Putamen (tissue), 1 donor: ENCODE data around the gene ST7.

ENCODE experiments used
- DNase-seq: peaks from one replicate; pipeline ENCODE4 v3.0.0-alpha.2; 2016; ENCODE audit warnings: low spot score

ST7 gene

DNA sequence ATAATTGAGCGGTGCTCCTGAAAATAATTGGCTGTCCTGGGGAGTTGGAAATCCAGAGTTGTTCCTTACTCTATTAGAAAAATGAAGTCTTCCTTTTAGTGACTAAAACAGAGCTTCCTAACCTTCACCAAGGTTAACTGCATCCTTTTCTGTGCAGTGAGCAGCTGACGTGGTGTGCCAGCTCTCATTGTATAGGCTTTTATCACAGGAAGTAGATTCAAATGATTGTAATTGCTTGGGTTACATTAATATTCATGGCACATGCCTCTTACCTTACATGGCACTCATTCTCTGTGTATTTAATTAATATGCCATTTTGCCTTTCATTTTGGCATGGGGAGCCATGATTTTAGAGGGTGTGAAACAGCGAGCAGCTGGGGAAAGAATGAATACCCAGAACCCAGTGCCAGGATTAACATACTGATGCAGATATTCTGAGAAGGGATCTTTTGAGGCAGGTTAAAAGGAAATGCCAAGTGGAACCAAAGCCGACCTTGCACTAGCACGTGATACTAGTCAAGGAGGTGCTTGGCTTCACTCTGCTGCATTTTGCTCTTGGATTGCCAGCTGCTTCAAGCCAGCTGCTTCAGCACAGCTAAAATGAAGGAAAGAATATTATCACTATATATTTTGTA lies 115.3 kb downstream of the ST7 start:
- DNase-seq: peak; percentile 21

DNA sequence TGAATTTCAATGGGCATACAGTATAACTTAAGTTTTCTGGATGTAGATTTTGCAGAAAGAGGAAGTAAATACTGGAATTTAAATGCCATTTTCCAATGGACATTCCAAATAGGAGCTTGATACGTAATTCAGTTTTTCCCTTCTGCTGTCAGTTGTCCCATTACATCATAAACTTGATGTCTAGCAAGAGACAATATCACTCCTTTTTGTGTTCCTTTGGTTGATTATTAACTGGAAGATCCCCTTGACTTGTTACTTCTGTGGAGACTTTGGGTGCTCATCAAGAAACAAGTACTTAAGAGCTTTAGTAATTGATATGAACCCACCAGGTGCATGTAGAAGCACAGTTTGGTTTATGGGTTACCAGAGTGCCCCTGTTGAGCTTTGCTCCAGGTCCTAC lies 116.1 kb downstream of the ST7 start:
- DNase-seq: no peak

DNA sequence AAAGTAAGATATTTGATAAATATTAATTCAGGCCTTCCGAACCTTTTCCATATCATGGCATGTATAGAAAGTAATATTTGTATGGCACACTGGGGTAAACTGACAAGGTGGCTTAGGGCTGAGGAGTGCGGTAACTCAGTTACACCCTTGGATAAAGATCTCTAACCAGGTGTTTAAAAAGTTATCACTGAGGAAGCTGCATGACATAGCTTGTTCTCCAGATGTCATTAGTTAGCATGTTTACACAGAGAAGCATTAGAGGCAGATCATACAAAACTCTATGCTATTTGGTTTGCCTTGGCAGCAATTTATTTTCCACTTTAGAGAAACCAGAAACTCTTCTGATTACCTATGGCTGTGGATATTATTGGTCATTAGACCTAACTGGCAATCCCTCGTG lies 118.2 kb downstream of the ST7 start:
- no peak for DNase-seq

DNA sequence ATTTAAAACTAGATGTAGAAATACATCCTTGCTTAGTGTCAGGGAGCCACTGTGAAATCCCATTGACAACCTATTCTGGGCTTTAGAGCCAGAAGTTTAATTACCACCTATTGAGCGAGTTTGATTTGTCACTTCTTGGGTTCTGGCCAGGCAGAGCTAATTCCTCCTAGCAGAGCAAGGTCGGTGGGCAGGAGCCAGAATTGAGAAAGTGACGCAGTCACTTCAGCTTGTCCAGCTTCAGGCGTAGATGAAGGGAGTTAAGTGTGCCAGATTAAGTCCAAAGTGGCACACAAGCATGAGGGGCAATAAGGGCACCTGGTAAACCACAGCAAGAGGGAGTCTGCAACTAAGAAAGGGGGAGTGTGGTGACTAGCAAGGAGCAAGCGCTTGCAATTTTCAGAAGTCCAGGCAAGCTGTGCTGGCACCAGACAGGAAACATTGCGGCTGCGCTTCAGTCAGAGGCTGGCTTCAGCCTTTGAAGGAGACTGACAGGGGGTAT lies 119.4 kb downstream of the ST7 start:
- DNase-seq: peak; percentile 73

DNA sequence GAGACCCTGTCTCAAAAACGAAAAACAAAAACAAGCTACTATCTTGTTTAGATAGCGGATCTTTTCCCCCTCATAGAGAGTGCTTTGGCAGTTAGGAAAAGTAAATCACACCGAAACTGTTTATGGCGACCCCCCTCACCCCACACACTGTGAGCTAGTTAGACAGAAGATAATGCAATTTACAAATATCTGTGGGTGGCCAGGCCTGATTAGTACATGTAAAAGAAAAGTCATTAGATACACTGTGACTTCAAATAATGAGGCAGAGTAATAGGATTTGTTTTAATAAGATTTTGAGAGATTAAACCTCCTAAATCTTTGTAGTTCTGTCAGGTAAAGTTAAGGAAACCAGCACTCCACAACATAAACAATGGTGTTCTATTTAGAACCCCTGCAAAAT lies 121.1 kb downstream of the ST7 start:
- DNase-seq: no peak

DNA sequence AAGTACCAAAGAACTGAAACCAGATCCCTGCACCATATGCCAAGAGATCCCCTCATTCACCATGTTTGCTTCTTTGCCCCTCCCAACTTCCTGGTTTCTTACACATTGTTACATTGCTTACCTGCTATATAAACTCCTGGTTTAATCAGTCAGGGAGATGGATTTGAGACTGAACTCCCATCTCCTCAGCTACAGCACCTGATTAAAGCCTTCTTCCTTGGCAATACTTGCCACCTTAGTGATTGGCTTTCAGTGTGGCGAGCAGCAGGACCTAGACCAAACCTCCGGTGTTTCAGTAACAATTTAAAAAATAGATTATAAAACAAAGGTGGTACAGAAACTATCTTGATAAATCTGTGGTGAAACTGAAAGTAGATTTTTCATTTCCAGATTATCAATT lies 122.6 kb downstream of the ST7 start:
- no peak for DNase-seq

DNA sequence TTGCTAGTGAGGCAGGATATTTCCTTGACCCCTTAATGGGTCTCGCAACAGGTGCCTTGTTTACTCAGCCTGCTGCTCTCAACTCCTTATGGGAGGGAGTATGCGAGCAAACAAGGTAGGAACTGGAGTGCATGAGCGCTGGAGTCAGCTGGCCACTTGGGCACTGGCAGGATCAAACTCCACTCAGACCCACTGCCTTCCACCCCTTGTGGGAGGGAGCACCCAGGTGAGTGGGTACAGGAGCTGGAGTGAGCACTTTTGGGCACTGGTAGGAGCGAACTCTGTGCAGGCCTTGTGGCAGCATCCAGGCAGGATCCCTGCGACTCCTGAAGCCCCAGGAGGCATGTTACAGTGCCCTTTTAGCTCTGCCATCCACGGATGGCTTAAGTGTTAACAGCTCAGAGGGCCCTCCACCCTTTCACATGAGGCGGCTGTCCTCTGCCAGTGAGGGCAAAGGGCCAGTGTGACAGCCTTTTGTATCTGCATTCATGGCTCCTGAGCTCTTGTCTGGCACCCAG lies 123.2 kb downstream of the ST7 start:
- no peak for DNase-seq

DNA sequence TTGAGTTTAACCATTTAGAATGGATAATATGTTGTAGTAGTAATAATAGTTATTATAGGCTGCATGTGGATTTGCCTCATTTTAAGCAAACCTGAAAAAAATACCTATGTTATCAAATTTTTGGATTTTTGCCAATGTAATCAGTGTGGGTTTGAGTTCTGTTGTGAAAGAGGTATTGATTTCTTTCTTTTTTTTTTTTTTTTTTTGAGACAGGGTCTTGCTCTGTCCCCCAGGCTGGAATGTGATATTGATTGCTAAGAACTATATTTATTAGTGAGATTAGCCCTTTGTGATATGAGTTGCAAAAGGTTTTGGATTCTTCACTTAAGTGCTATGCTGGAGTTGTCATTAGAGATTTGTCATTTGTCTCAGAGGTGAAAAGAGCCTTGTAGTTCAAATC lies 124.4 kb downstream of the ST7 start:
- no peak for DNase-seq

DNA sequence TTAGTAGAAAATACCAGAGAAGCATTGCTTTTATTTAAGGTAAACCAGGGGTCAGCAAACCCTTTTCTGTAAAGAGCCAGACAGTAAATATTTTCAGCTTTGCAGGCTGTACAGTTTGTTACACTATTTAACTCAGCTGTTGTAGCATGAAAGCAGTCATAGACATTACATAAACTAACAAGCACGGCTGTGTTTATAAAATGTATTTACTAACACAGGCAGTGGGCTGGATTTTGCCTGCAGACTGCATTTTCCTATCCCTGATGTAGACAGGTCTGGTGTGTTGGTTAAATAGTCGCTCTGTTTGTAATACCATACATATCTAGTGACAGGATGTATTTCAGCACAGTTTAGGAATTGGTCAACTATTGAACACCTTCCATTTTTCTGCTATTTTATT lies 129.3 kb downstream of the ST7 start:
- DNase-seq: no peak

DNA sequence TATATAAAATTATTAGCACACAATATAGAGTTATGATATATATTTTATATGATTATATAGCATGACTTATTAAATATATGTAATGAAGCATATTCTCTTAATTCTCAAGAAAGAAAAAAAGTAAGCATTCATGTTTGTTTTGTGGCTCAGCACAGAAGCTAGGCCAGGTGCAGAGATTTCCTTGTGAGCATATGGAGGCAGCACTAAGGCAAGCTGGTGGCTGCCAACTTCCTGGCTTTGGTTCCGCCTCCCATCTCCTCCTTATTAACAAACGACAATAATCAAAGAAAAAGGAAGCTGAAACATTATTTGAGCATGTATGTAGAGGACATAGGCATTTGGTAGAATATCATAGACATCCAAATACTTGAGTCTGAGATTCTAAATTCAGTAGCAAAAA lies 130.3 kb downstream of the ST7 start:
- no peak for DNase-seq

DNA sequence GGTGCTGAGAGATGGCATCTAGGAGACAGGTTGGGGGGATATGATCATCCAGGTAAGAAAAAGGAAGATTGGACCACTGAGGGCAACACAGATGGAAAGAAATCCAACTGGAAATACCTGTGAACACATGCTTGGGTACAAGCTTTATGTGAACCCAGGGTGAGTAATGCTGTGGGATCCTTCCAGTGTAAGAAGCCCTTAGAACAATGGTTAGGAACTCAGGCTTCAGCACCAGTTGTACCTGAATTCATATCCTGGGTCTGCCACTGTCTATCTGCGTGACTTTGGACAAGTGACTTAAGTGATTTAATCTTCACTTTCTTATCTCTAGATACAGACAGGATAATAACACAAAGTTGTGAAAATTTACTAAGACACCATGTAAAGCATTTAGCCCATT lies 131.0 kb downstream of the ST7 start:
- DNase-seq: no peak

DNA sequence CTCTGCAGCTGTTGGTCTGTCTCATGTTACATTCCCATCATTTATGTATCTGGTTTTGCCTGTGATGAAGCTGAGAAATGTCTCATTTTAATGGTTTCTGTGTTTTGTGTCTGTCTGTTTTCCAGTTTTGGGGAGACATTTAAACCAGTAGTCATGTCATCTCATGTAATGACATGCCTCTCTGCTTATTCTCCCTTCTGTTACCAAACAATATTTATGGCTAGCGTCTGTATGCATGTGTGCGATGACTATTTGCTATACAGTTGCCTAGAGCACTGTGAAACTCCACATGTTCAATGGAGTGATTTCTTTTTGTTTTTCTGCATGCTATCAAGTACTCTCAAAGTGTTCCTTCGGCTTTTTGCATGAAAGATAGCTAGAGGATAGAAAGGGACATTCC lies 132.0 kb downstream of the ST7 start:
- DNase-seq: no peak

DNA sequence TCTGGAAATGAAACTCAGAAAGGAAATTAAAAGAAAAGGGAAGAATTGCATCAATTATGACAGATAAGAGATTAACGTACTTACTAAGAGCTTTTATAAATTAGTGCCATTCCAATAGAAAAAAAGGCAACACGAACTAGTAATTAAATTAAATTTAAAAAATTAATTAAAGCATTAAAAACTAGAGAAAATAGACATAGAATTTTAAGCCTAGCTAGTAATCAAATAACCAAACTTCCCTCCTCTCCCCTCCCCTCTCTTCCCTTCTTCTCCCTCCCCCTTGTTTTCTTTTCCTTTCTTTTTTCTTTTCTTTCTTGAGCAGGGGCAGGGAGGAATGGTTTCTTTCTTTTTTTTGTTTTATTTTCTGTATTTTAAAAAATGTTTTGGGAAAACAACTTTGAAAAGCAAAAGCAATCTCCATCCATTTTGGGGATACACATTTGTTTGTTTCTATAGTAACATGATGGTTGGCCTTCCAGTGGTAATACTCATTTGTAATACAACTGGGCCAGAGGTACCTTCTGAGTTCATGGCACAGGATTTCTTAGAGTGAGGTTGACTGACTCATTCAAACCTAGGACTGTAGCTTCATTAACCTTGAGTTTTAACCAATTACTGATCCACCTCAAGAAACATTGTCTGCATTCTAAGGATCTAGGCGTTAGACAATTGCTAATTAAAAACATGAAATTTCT lies 132.6 kb downstream of the ST7 start:
- no peak for DNase-seq

DNA sequence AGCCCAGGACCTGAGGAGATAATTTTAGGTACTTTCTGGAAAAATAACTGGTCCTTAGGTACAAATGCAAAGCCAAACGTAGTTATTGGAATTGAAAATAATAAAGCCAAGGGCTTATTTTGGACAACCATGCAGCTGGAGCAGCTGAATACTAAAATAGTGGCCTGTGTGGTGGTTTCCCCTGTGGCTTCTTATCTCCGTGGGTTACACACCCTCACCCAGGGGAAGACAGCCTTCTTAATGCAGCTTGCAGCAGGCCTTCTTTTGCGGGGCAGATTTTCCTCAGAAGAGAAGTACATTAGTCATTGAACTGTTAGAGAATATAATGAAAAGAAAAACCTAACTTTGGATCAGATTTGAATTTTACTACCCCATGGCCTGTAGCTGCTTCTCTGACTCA lies 133.5 kb downstream of the ST7 start:
- no peak for DNase-seq

DNA sequence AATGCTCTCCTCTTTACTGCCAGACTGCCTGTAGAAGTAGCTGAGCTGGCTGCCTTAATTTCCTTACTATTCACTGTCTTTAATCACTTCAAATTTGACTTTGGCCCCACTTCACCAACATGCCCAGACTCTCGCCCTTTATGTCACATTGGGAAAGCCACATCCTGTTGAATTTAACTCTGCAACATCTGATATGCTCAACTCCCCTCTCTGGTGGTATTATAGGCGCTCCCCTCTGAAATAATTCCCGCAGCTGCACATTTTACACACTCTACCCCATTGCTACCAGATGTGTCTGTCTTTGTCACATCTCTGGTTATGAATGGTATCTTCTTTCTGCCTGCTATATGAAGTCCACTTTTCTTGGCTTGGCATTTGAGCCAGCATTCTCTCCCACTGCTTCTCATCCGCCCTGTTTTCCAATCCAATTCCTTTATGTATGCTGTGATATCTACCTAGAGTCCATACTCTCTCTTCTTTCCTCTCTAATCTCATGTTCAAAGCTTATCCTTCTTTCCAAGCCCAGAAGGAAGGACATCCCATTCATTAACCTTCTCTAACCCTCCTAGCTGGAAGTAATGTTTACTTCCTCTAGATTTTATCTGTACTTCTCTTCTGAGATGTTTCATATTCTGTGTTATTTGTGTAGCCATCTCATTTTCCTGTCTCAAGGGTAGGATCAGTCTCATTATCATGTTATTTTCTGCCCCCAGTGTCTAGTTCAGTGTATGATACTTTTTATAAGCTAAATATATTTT lies 134.5 kb downstream of the ST7 start:
- no peak for DNase-seq

DNA sequence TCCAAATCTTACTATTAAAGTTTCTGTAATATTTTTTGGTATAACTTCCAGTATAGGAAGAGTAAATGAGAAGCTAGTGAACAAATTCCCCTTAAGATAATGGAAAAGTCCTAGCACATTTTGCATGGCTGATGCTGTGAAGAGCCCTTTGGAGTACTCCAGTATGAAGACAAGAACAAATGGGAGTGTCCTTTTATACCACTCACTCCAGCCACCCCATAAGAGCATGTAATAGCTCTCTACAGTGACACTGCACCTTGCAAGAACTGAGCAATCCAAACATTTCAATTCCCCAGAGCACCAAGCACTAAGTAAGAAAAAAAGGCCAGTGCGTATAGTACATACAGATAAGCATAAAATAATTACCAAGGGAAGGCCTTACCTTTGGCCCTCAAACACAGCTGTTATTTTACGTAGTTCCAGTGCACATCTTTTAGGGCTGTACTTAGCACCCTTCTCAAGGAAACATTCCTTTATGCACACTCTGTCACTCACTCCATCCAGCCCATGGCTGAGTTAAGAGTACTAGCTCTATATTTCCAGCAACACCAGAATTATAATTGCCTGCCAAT lies 135.4 kb downstream of the ST7 start:
- DNase-seq: no peak

DNA sequence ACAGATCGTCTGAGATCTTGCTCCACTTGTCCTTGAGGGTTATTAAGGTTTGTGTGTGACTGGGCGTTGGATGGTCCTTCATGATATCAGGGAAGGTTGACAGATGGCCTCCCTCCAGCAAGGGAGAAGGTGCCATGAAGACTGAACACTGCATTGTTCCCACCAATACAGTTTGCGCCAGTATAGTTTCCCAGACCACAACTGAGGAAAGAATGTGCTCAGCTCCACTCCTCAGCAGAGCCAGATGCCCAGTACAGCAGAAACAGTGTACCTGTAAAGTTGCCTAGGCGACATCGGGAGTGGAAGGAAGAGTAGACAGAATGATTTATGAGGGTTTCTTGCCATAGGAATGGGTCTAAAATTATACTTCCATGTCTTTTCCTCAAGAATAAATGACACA lies 137.5 kb downstream of the ST7 start:
- no peak for DNase-seq

DNA sequence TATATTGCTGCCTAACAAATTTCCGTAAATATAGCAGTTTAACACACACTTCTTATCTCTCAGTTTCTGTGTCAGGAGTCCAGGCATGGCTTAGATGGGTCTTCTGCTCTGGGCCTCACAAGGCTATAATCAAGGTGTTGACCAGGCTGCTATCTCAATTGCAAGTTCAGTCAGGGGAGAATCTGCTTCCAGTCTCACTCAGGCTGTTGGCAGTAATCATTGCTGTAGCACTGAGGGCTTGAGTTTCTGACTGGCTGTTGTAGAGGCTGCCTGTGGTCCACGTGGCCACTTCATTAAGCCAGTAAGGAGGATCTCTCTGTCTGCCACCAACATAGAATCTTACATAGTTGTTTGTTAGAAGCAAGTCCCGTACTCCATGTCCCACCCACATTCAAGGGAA lies 138.4 kb downstream of the ST7 start:
- no peak for DNase-seq

DNA sequence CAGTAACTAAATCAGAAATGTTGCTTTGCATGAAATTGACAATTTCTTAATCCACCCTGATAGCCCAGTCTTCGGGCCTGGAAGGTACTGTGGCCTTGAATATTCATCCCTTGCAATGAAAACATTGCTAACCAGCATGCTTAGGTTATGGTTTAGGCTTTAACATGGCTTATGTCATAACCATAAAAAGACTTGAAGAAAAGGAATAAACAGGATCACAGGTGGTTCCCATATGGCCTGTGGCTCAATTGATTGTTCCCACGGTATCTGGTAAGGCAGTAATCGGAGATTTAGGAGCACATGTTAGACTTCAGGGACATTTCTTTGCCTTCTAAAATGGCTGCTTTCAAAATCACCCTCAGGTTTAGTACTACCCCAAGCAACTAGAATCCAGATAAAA lies 139.5 kb downstream of the ST7 start:
- no peak for DNase-seq

DNA sequence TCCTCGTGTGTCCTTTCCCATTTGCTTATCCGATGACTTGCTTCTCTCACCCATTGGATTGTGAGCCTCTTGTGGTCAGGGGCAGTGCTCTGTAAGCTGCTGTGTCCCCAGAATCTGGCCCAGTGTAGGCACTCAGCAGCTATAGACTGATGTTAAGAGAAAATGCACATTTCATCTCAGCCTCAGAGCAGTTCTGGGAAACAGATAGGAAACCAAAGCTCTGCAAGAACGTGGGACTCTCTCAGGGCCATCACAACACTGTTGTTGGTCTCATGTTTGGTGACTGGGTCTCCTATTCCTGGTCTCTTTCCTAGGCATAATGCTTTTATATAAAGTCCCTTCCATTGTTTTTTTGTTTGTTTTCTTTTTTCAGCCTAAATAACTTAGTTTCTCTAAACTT lies 141.2 kb downstream of the ST7 start:
- no peak for DNase-seq

DNA sequence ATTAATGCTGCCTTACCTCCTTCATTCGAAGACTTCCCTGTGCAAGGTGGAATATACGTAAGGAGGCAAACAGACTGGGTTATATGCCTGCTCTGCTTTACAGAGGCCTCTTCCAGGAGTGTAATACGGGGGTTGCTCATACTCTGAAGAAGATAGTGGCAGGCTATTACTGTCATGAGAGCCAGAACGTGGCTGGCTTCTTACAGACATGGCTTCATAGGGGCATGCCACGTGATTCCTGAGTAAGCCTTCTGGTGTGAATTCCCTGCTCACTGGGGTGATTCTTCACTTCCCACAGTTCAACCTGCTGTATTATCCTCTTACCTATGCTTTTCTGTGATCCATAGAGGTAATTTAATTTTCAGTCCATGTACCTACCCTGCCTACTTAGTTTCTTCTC lies 141.8 kb downstream of the ST7 start:
- no peak for DNase-seq

DNA sequence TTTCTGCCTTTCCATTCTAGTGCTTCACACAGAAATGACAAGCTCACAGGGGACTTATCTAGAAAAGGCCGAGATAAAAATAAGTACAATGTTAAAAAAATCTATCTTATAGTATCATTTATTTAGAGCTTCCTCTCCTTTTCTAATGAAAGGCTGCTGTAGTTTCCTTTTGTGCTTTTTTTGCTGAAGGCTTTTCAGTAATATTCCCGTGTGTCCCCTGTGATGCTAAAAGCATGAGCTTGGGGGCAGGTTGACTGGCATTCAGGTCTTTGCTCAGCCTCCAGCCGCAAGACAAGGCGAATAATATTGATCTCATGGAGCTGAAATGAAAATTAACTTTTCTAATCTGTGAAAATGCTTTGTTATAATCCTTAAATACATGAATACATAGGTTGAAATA lies 143.0 kb downstream of the ST7 start:
- DNase-seq: no peak

DNA sequence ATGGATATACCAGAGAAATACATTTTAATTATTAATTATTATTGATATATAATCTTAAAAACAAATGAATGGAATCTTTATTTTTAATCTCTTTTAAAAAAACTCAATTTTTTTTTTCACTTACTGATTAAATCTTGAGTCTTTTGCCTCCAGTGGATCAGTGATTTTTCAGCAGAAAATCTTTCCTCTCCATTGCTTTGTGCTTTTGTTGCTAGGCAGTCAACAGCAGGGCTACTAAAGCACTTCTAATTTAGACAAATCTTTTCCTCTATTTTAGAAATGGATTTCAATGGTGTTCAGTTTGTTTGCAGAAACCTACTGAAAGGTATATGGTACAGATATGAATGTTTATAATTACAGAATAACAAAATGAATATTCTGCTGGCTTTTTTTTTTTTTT lies 143.6 kb downstream of the ST7 start:
- no peak for DNase-seq
